GM10266 (cell line): Measurements from ENCODE around the gene UIMC1.

Experiments used
- DNase-seq: peaks from one replicate; pipeline ENCODE4 v3.0.0; 2012; ENCODE audit errors: extremely low spot score
- CTCF ChIP-seq: IDR thresholded peaks from 2 replicates; pipeline ENCODE4 v1.5.1; 2012; ENCODE audit warnings: mild to moderate bottlenecking, low read depth; ENCODE audit not compliant: control insufficient read depth, insufficient read depth; ENCODE audit errors: missing control alignments

The UIMC1 gene

DNA sequence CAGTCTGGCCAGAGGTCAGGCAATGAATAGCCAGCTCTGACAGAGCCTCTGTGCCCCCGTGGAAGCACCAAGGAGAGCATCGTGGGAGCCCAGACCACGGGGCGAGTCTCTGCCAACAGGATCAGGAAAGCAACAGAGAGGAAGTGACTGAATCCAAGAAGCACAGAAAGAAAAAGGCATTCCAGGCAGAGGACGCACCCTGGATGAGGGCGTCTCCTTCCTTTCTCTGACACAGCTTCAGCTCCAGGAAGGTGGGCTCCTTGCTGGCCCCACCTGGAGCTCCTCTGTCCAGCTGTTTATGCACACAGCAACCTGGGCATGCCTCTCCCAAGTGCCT, 124.0 kb downstream of the UIMC1 start:
- no peak for TF ChIP-seq CTCF
- DNase-seq, result no peak

- TF ChIP-seq CTCF, result no peak
- DNase-seq, result no peak
Observed at GRCh38 chr5:176881816-176882566, 124.6 kb downstream of the UIMC1 start.

- peak; percentile 22 for DNase-seq
Observed at GRCh38 chr5:176881021-176881749, 125.4 kb downstream of the UIMC1 start.

DNA sequence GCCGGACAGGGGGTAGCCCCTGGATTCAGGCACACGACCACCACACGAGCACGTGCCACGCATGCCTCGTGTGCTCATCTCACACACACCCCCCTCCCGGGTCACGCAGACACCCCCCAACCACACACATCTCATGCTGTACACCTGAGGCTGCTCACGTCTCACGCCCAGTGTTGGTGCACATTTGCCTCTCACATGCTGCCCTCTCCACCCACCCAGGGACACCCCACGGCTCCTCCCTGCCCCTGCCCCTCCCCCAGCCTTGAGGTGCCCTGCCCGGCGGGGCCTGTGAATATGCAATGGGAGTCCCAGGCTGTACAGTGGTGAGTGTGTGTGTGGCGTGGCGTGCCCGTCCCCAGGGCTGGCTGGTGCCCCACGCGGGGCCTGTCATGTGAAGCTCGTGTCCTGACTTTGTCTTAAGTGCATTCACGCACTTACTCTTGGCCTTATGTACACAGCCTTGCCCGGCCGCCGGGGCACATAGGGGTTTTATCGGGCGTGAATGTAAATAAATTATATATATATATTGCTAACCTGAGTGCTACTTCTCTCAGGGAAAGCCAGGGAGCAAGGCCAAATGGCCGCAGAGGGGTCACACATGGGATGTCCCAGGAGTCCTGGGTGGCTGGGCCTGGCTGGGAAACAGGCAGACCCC, 126.1 kb downstream of the UIMC1 start:
- DNase-seq, result peak; percentile 21
- TF ChIP-seq CTCF, result no peak

More at GRCh38 chr5:176881021-176881749, 125.4 kb downstream of the UIMC1 start:
- TF ChIP-seq CTCF, result no peak

GRCh38 chr5:176879663-176880361, 126.8 kb downstream of the UIMC1 start:
- DNase-seq, result no peak
- no peak for TF ChIP-seq CTCF

DNA sequence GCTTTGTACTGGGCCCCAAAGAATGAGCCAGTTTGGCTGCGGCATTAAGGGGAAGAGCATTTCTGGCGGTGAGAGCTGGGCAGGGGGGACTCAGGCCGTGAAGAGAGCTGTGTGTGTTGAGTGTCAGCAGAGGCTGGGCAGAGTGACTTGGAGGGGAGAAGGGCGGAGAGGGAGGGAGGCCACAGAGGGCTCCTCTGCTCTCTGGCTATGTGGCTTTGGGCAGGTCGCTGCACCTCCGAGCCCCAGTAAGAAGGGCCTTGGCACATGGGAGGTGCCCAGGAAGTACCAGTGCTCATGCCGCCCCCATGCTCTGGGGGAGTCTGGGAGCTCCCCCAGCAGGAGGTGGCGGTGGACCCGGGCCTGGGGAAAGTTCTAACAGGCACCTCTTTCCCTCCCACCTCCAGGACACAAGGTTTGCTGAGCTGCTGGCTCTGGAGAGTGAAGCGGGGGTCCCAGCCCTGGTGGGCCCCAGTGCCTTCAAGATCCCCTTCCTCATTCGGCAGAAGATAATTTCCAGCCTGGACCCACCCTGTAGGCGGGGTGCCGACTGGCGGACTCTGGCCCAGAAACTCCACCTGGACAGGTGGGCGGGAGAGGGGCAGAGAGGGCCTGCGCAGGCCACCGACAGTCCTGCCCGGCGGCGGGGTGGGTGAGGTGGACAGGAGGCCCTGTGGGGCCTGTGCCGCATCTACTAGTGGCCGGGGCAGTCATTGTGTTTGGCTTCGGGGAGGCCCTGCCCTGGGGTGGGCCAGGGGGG, 127.5 kb downstream of the UIMC1 start:
- no peak for DNase-seq
- no peak for TF ChIP-seq CTCF
